WTC11 (cell line): ENCODE results near the gene KDM4B. TPM values are rescaled to one million over a fixed set of nuclear protein-coding genes. Genes with fewer than 3 reads are reported as not detected.

Source experiments
- ATAC-seq: fragments of 200-7000 bp; cut with Tn5 transposase; 2 replicates; pipeline ENCODE4 v1.10.0; 2021; ENCODE audit warnings: mild to moderate bottlenecking, moderate library complexity
- CTCF ChIA-PET: fragments of 300-600 bp; sonication (Branson Sonifier 250); formaldehyde crosslinking; loops from one replicate; lab custom pipeline; 2021; ENCODE audit warnings: antibody characterized with exemption; lab: Charles Lee
- POLR2A ChIA-PET: fragments of 350-600 bp; sonication (Branson Sonifier 250); formaldehyde crosslinking; loops from one replicate; lab custom pipeline; 2021; ENCODE audit warnings: antibody characterized with exemption; lab: Charles Lee
- DNase-seq: peaks from one replicate; pipeline ENCODE4 v3.0.0; 2021; ENCODE audit warnings: low spot score
- H3K27ac Mint-ChIP-seq: 2 replicates; pipeline ENCODE4 v1.8.0; 2021; ENCODE audit warnings: mixed read lengths
- H3K27me3 Mint-ChIP-seq: 2 replicates; pipeline ENCODE4 v1.8.0; 2021; ENCODE audit warnings: low read depth, mild to moderate bottlenecking, moderate library complexity, mixed read lengths
- H3K36me3 Mint-ChIP-seq: 2 replicates; pipeline ENCODE4 v1.8.0; 2021; ENCODE audit warnings: mixed read lengths
- H3K4me1 Mint-ChIP-seq: 2 replicates; pipeline ENCODE4 v1.8.0; 2022; ENCODE audit warnings: mixed read lengths
- H3K4me3 Mint-ChIP-seq: 2 replicates; pipeline ENCODE4 v1.8.0; 2021; ENCODE audit warnings: mild to moderate bottlenecking, moderate library complexity, mixed read lengths
- H3K9me3 Mint-ChIP-seq: 2 replicates; pipeline ENCODE4 v1.8.0; 2021; ENCODE audit warnings: mixed read lengths
- ARID4B ChIP-seq: sonication (generic); formaldehyde crosslinking; IDR thresholded peaks from 2 replicates; pipeline ENCODE4 v1.8.0; 2023; ENCODE audit warnings: missing genetic modification reagents, mild to moderate bottlenecking, borderline replicate concordance
- CBFB ChIP-seq: sonication (generic); formaldehyde crosslinking; IDR thresholded peaks from 2 replicates; pipeline ENCODE4 v1.8.1; 2022; ENCODE audit warnings: mild to moderate bottlenecking, low read depth, missing genetic modification reagents
- CREB1 ChIP-seq: sonication (generic); formaldehyde crosslinking; IDR thresholded peaks from 2 replicates; pipeline ENCODE4 v1.8.0; 2023; ENCODE audit warnings: mild to moderate bottlenecking, missing genetic modification reagents
- CREM ChIP-seq: sonication (generic); formaldehyde crosslinking; IDR thresholded peaks from 2 replicates; pipeline ENCODE4 v1.8.1; 2022; ENCODE audit warnings: mild to moderate bottlenecking, missing genetic modification reagents, moderate library complexity
- ETV6 ChIP-seq: sonication (generic); formaldehyde crosslinking; IDR thresholded peaks from 2 replicates; pipeline ENCODE4 v1.8.1; 2022; ENCODE audit warnings: mild to moderate bottlenecking, missing genetic modification reagents
- FOXP1 ChIP-seq: sonication (generic); formaldehyde crosslinking; IDR thresholded peaks from 2 replicates; pipeline ENCODE4 v1.8.0; 2022; ENCODE audit warnings: missing genetic modification reagents, mild to moderate bottlenecking, moderate library complexity, borderline replicate concordance
- GTF2I ChIP-seq: fragments of 250-450 bp; sonication (Bioruptor Pico); conservative IDR thresholded peaks from 2 replicates; pipeline ENCODE4 v1.4.0; 2021; ENCODE audit warnings: mild to moderate bottlenecking
- HMGA2 ChIP-seq: fragments of 250-450 bp; sonication (Bioruptor Pico); IDR thresholded peaks from 2 replicates; pipeline ENCODE4 v1.4.0; 2021; ENCODE audit warnings: mild to moderate bottlenecking, moderate library complexity
- MYBL2 ChIP-seq: sonication (generic); formaldehyde crosslinking; IDR thresholded peaks from 2 replicates; pipeline ENCODE4 v1.8.1; 2023; ENCODE audit warnings: mild to moderate bottlenecking, moderate library complexity, missing genetic modification reagents
- NFYB ChIP-seq: sonication (generic); formaldehyde crosslinking; conservative IDR thresholded peaks from 2 replicates; pipeline ENCODE4 v1.8.0; 2022; ENCODE audit warnings: low read depth, missing genetic modification reagents
- PRRX2 ChIP-seq: fragments of 250-450 bp; sonication (Bioruptor Pico); IDR thresholded peaks from 2 replicates; pipeline ENCODE4 v1.8.0; 2021; ENCODE audit warnings: mild to moderate bottlenecking
- SMAD4 ChIP-seq: sonication (generic); formaldehyde crosslinking; IDR thresholded peaks from 2 replicates; pipeline ENCODE4 v1.8.0; 2022; ENCODE audit warnings: mild to moderate bottlenecking, missing genetic modification reagents
- ZNF396 ChIP-seq: fragments of 250-450 bp; sonication (Bioruptor Pico); IDR thresholded peaks from 2 replicates; pipeline ENCODE4 v1.8.0; 2021; ENCODE audit warnings: mild to moderate bottlenecking, moderate library complexity, borderline replicate concordance
- total RNA-seq: library from RNA; stranded (reverse); gene quantifications from 3 replicates; pipeline ENCODE4 v1.2.3, GENCODE V29; 2021
- TF ChIP-seq, protein P1 (sequence below): sonication (generic); formaldehyde crosslinking; IDR thresholded peaks from 2 replicates; pipeline ENCODE4 v1.8.1; 2023; ENCODE audit warnings: mild to moderate bottlenecking, missing genetic modification reagents
- TF ChIP-seq, protein P2 (sequence below): sonication (generic); formaldehyde crosslinking; IDR thresholded peaks from 2 replicates; pipeline ENCODE4 v1.8.0; 2023; ENCODE audit warnings: mild to moderate bottlenecking, missing genetic modification reagents
- TF ChIP-seq, protein P3 (sequence below): sonication (generic); formaldehyde crosslinking; IDR thresholded peaks from 2 replicates; pipeline ENCODE4 v1.8.1; 2022; ENCODE audit warnings: mild to moderate bottlenecking, missing genetic modification reagents, moderate library complexity, borderline replicate concordance
- TF ChIP-seq, protein P4 (sequence below): fragments of 250-450 bp; sonication (Bioruptor Pico); IDR thresholded peaks from 2 replicates; pipeline ENCODE4 v1.9.0; 2021; ENCODE audit warnings: mild to moderate bottlenecking
- TF ChIP-seq, protein P5 (sequence below): sonication (generic); formaldehyde crosslinking; IDR thresholded peaks from 2 replicates; pipeline ENCODE4 v1.8.1; 2023; ENCODE audit warnings: mild to moderate bottlenecking, missing genetic modification reagents, moderate library complexity
- TF ChIP-seq, protein P6 (sequence below): sonication (generic); formaldehyde crosslinking; IDR thresholded peaks from 2 replicates; pipeline ENCODE4 v1.8.1; 2023; ENCODE audit warnings: mild to moderate bottlenecking, missing genetic modification reagents, borderline replicate concordance

The KDM4B gene
- total RNA-seq, 1 experiment from 2014 or later = 43.2 TPM

- ATAC-seq (no peak), DNase-seq (no peak)
- Mint-ChIP-seq H3K27me3 (no peaks in the 10 kb centered on the region), H3K4me1 (peaks cover 5% of the 10 kb centered on the region), H3K27ac (no peak overlapping the region), H3K4me3 (no peak overlapping the region), H3K36me3 (peaks cover 12% of the 10 kb centered on the region), H3K9me3 (peaks cover 13% of the 10 kb centered on the region)
- TF ChIP-seq ETV6 (CRISPR knock-in tag) = no peak
- TF ChIP-seq, protein P1, sequence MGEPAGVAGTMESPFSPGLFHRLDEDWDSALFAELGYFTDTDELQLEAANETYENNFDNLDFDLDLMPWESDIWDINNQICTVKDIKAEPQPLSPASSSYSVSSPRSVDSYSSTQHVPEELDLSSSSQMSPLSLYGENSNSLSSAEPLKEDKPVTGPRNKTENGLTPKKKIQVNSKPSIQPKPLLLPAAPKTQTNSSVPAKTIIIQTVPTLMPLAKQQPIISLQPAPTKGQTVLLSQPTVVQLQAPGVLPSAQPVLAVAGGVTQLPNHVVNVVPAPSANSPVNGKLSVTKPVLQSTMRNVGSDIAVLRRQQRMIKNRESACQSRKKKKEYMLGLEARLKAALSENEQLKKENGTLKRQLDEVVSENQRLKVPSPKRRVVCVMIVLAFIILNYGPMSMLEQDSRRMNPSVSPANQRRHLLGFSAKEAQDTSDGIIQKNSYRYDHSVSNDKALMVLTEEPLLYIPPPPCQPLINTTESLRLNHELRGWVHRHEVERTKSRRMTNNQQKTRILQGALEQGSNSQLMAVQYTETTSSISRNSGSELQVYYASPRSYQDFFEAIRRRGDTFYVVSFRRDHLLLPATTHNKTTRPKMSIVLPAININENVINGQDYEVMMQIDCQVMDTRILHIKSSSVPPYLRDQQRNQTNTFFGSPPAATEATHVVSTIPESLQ (CRISPR knock-in tag) = no peak
- no peak for TF ChIP-seq ZNF396 (CRISPR knock-in tag)
- TF ChIP-seq HMGA2 (CRISPR knock-in tag) = no peak
- no peak for TF ChIP-seq MYBL2 (CRISPR knock-in tag)
- TF ChIP-seq, protein P2, sequence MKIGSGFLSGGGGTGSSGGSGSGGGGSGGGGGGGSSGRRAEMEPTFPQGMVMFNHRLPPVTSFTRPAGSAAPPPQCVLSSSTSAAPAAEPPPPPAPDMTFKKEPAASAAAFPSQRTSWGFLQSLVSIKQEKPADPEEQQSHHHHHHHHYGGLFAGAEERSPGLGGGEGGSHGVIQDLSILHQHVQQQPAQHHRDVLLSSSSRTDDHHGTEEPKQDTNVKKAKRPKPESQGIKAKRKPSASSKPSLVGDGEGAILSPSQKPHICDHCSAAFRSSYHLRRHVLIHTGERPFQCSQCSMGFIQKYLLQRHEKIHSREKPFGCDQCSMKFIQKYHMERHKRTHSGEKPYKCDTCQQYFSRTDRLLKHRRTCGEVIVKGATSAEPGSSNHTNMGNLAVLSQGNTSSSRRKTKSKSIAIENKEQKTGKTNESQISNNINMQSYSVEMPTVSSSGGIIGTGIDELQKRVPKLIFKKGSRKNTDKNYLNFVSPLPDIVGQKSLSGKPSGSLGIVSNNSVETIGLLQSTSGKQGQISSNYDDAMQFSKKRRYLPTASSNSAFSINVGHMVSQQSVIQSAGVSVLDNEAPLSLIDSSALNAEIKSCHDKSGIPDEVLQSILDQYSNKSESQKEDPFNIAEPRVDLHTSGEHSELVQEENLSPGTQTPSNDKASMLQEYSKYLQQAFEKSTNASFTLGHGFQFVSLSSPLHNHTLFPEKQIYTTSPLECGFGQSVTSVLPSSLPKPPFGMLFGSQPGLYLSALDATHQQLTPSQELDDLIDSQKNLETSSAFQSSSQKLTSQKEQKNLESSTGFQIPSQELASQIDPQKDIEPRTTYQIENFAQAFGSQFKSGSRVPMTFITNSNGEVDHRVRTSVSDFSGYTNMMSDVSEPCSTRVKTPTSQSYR (CRISPR knock-in tag) = no peak
- TF ChIP-seq, protein P3, sequence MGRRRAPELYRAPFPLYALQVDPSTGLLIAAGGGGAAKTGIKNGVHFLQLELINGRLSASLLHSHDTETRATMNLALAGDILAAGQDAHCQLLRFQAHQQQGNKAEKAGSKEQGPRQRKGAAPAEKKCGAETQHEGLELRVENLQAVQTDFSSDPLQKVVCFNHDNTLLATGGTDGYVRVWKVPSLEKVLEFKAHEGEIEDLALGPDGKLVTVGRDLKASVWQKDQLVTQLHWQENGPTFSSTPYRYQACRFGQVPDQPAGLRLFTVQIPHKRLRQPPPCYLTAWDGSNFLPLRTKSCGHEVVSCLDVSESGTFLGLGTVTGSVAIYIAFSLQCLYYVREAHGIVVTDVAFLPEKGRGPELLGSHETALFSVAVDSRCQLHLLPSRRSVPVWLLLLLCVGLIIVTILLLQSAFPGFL = no peak
- TF ChIP-seq, protein P4, sequence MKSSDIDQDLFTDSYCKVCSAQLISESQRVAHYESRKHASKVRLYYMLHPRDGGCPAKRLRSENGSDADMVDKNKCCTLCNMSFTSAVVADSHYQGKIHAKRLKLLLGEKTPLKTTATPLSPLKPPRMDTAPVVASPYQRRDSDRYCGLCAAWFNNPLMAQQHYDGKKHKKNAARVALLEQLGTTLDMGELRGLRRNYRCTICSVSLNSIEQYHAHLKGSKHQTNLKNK (CRISPR knock-in tag) = no peak
- TF ChIP-seq SMAD4 (CRISPR knock-in tag) = no peak
- no peak for TF ChIP-seq ARID4B (CRISPR knock-in tag)
- POLR2A ChIA-PET = no interaction called here
- CTCF ChIA-PET = interaction anchor here (1.4 kb wide), 1 partner anchor 25 kb away, joined by 6 read pairs; no protein-coding TSS in a partner anchor
Observed at GRCh38 chr19:5006201-5006600, 37.3 kb downstream of the KDM4B start.

DNA sequence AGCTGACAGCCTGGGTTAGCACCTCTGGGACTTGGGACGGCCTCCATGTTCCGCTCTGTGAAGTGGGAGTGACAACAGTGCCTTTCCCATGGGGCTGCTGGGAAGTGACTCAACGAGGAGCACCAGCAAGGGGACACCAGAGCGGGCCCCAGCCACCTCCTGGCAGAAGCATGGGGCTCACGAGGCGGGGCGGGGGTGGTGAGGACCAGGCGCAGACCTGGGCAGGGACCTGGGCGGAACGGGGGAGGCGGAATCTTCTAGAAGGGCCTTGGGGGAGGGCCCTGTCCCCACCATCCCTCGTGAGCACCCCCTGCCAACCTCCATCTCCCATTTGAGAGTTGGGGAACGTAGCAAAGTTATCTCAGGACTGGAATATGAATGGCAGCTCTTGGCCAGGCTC, 37.9 kb downstream of the KDM4B start:
- ATAC-seq = no peak
- Mint-ChIP-seq H3K4me1 (peaks cover 5% of the 10 kb centered on the region), H3K27me3 (no peaks in the 10 kb centered on the region), H3K9me3 (peaks cover 13% of the 10 kb centered on the region), H3K36me3 (peaks cover 12% of the 10 kb centered on the region), H3K4me3 (no peak overlapping the region), H3K27ac (no peak overlapping the region)
- no peak for DNase-seq
- ChIA-PET POLR2A (no interaction called here), CTCF (interaction anchor here (1.4 kb wide), 1 partner anchor 25 kb away, joined by 6 read pairs; no protein-coding TSS in a partner anchor)
- TF ChIP-seq FOXP1 (CRISPR knock-in tag) (no peak), PRRX2 (no peak), GTF2I (CRISPR knock-in tag) (no peak), CREB1 (CRISPR knock-in tag) (no peak), NFYB (no peak), CBFB (no peak), CREM (CRISPR knock-in tag) (no peak)
- TF ChIP-seq, protein P5, sequence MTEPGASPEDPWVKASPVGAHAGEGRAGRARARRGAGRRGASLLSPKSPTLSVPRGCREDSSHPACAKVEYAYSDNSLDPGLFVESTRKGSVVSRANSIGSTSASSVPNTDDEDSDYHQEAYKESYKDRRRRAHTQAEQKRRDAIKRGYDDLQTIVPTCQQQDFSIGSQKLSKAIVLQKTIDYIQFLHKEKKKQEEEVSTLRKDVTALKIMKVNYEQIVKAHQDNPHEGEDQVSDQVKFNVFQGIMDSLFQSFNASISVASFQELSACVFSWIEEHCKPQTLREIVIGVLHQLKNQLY (CRISPR knock-in tag) = no peak
- TF ChIP-seq, protein P6, sequence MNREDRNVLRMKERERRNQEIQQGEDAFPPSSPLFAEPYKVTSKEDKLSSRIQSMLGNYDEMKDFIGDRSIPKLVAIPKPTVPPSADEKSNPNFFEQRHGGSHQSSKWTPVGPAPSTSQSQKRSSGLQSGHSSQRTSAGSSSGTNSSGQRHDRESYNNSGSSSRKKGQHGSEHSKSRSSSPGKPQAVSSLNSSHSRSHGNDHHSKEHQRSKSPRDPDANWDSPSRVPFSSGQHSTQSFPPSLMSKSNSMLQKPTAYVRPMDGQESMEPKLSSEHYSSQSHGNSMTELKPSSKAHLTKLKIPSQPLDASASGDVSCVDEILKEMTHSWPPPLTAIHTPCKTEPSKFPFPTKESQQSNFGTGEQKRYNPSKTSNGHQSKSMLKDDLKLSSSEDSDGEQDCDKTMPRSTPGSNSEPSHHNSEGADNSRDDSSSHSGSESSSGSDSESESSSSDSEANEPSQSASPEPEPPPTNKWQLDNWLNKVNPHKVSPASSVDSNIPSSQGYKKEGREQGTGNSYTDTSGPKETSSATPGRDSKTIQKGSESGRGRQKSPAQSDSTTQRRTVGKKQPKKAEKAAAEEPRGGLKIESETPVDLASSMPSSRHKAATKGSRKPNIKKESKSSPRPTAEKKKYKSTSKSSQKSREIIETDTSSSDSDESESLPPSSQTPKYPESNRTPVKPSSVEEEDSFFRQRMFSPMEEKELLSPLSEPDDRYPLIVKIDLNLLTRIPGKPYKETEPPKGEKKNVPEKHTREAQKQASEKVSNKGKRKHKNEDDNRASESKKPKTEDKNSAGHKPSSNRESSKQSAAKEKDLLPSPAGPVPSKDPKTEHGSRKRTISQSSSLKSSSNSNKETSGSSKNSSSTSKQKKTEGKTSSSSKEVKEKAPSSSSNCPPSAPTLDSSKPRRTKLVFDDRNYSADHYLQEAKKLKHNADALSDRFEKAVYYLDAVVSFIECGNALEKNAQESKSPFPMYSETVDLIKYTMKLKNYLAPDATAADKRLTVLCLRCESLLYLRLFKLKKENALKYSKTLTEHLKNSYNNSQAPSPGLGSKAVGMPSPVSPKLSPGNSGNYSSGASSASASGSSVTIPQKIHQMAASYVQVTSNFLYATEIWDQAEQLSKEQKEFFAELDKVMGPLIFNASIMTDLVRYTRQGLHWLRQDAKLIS = no peak
